Activated naive CD4-positive, alpha-beta T cell treated with anti-CD3 and anti-CD28 coated beads for 36 hours (primary cell): Measurements from ENCODE around the gene LYG2. TPM values are rescaled to one million over a fixed set of nuclear protein-coding genes. Genes with fewer than 3 reads are reported as not detected.
"Not testable (repeated sequence)": the region's sequence is repeated elsewhere in the genome, so short reads cannot be mapped to it uniquely, and the experiment has no call there.

ENCODE experiments used
- CTCF ChIA-PET: fragments of 350-600 bp; sonication (Branson Sonifier 250); formaldehyde crosslinking; loops from one replicate; lab custom pipeline; 2021; ENCODE audit warnings: antibody characterized with exemption; lab: Charles Lee
- DNase-seq: peaks from one replicate; pipeline ENCODE4 v3.0.0-alpha.2; 2020
- H3K27ac Mint-ChIP-seq: one replicate; pipeline ENCODE4 v1.8.0; 2021; ENCODE audit warnings: mild to moderate bottlenecking, mixed read lengths
- H3K27me3 Mint-ChIP-seq: one replicate; pipeline ENCODE4 v1.8.0; 2021; ENCODE audit warnings: low read depth, mixed read lengths
- H3K36me3 Mint-ChIP-seq: one replicate; pipeline ENCODE4 v1.8.0; 2021; ENCODE audit warnings: low read depth, mixed read lengths
- H3K4me1 Mint-ChIP-seq: one replicate; pipeline ENCODE4 v1.8.0; 2021; ENCODE audit warnings: low read depth, mixed read lengths
- H3K4me3 Mint-ChIP-seq: one replicate; pipeline ENCODE4 v1.8.0; 2021; ENCODE audit warnings: mild to moderate bottlenecking, moderate library complexity, mixed read lengths
- H3K9me3 Mint-ChIP-seq: one replicate; pipeline ENCODE4 v1.8.0; 2021; ENCODE audit warnings: mixed read lengths
- intact Hi-C: fragments of 100-400 bp; cut with micrococcal nuclease; formaldehyde crosslinking; loops from one replicate; pipeline ENCODE4 v1.15.1; 2023
- total RNA-seq, 2 experiments: library from RNA; stranded (reverse); gene quantifications; one replicate each; pipeline ENCODE4 v1.2.3, GENCODE V29; 2021

Gene LYG2
- not detected for total RNA-seq

DNA sequence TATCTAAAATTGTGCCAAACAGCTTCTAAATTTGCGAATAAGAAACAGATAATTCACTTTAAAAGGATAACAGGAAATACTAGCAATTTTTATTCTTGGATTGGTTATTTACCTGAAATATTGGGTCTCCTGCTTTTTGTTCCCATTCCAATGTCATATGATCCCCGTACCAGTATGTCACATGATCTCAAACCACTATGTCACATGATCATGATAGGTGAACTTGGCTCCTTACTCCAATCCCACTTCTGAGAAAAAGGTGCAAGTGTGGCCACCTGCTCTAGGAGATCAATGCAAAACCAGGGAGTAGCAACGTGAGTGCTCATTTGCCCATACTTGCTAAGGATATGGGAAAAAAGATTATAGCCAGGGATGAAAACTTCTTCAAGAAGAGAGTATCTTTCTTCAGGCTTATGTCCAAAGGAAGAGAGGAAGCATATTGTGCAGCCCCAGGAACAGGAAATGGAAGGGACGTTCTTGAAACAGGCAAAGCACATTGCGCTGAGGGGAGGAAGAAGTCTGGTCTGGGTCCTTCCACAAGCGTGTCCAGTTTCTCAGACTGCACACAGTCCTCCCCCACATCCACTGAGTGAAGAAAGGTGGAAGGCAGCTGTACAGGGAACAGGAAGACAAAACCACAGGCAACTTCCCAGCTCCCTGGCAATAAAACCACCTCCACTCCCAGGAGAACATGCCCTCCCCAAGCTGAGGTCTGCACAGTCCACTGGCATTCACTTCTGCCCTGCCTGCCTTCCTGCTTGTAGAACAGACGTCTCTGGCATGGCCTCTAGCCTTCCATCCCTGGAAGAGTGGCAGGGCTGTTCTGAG is at the start of gene LYG2:
LYG2 (minus strand) TSS at position 176 of the 828 bp plus-strand sequence. CDS start 1,406 bp downstream, outside the sequence.
- CTCF ChIA-PET, result no interaction called here
- Mint-ChIP-seq H3K36me3 (peaks cover 3% of the 10 kb centered on the region), H3K4me3 (no peak within 1 kb of the TSS), H3K27ac (no peak within 1 kb of the TSS), H3K27me3 (no peaks in the 10 kb centered on the region), H3K4me1 (no peaks in the 10 kb centered on the region), H3K9me3 (no peaks in the 10 kb centered on the region)
- intact Hi-C loops, result no loop called here
- DNase-seq, result no peak

- intact Hi-C loops, CTCF ChIA-PET: not testable (repeated sequence)
These were observed 45.6 kb upstream of the LYG2 start, which contains the start of gene LYG1 for GRCh38 chr2:99301097-99301496. Gene LYG1, minus strand, starts transcription at chr2:99301197. Its CDS starts 5,527 bp downstream, at chr2:99295670.

GRCh38 chr2:99299580-99299979 is 44.1 kb upstream of the LYG2 start:
- intact Hi-C loops, result no loop called here
- H3K27ac Mint-ChIP-seq, result no peak overlapping the region
- DNase-seq, result no peak
- H3K27me3 Mint-ChIP-seq, result no peaks in the 10 kb centered on the region
- H3K4me3 Mint-ChIP-seq, result no peak overlapping the region
- peaks cover 30% of the 10 kb centered on the region for H3K36me3 Mint-ChIP-seq
- CTCF ChIA-PET, result no interaction called here
- H3K4me1 Mint-ChIP-seq, result no peaks in the 10 kb centered on the region
- H3K9me3 Mint-ChIP-seq, result peaks cover 6% of the 10 kb centered on the region

More at GRCh38 chr2:99301097-99301496, 45.6 kb upstream of the LYG2 start, which contains the start of gene LYG1:
- not testable (repeated sequence) for H3K27me3 Mint-ChIP-seq, H3K27ac Mint-ChIP-seq, DNase-seq, H3K4me3 Mint-ChIP-seq, H3K9me3 Mint-ChIP-seq, H3K4me1 Mint-ChIP-seq
- H3K36me3 Mint-ChIP-seq, result peaks cover 30% of the 10 kb centered on the region

- no peaks in the 10 kb centered on the region for H3K27me3 Mint-ChIP-seq
- no peak for DNase-seq
- no peak overlapping the region for H3K4me3 Mint-ChIP-seq
- H3K27ac Mint-ChIP-seq, result no peak overlapping the region
- peaks cover 6% of the 10 kb centered on the region for H3K9me3 Mint-ChIP-seq
- intact Hi-C loops, result no loop called here
- no peaks in the 10 kb centered on the region for H3K4me1 Mint-ChIP-seq
- CTCF ChIA-PET, result no interaction called here
- H3K36me3 Mint-ChIP-seq, result peaks cover 22% of the 10 kb centered on the region
These were observed 42.5 kb upstream of the LYG2 start for GRCh38 chr2:99297994-99298393.

DNA sequence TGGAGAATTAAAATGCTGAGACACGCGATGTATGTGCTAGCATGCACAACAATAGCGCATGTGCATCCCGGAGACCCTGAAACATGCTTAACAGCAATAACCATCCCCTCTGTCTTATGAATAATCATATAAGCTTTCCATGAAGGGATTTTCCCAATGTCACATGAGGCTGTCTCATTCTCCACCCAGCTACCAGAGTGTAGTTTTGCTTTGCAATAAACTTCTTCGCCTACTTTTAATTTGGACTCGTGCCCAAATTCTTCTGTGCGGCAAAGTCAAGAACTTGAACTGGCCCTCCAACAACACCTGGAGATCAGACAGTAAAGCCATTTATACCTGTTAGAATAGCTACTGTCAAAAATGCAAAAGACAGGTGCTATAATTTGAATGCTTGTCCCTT is 30.1 kb upstream of the LYG2 start:
- H3K27ac Mint-ChIP-seq, result no peak overlapping the region
- no peak overlapping the region for H3K4me3 Mint-ChIP-seq
- CTCF ChIA-PET, result no interaction called here
- no peaks in the 10 kb centered on the region for H3K27me3 Mint-ChIP-seq
- H3K4me1 Mint-ChIP-seq, result no peaks in the 10 kb centered on the region
- intact Hi-C loops, result no loop called here
- H3K36me3 Mint-ChIP-seq, result peaks cover 5% of the 10 kb centered on the region
- H3K9me3 Mint-ChIP-seq, result no peaks in the 10 kb centered on the region
- DNase-seq, result no peak

DNA sequence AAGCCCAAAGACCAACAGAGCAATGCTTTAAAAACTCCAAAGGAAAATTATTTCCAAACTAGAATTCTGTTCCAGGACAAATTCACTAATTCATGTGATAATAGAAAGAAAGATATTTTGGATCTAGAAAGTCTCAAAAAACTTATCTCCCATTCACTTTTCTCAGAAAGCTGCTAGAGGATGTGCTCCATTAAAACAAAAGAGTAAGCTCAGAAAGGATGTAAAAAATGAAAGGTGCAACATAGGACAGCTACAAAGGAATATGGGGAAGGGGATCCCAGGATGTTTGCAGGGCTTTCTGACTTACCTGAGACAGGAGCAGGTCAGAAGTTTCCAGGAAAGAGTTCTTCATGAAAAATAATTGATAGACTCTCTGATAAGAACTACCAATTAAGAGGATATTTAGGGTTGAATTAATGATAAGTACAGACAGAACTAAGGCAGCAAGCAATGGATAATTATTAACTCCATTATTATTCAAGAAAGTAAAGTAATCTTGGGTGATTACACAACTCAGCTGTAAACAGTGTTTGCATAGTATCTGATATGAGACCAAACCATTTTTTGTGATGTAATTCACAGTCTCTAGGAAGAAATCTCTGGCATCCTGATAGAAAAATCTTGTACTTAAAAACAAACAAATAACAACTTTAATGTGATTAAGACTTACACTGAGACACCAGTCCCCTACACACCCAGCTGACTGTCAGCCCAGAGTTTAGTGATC is 24.7 kb upstream of the LYG2 start:
- Mint-ChIP-seq H3K9me3 (peaks cover 9% of the 10 kb centered on the region), H3K27me3 (no peaks in the 10 kb centered on the region), H3K4me1 (no peaks in the 10 kb centered on the region), H3K4me3 (no peak overlapping the region), H3K36me3 (peaks cover 21% of the 10 kb centered on the region), H3K27ac (no peak overlapping the region)
- no peak for DNase-seq
- intact Hi-C loops, result no loop called here
- CTCF ChIA-PET, result no interaction called here

- Mint-ChIP-seq H3K27me3 (no peaks in the 10 kb centered on the region), H3K27ac (no peak overlapping the region)
These were observed 23.4 kb upstream of the LYG2 start for GRCh38 chr2:99278793-99279291.

DNA sequence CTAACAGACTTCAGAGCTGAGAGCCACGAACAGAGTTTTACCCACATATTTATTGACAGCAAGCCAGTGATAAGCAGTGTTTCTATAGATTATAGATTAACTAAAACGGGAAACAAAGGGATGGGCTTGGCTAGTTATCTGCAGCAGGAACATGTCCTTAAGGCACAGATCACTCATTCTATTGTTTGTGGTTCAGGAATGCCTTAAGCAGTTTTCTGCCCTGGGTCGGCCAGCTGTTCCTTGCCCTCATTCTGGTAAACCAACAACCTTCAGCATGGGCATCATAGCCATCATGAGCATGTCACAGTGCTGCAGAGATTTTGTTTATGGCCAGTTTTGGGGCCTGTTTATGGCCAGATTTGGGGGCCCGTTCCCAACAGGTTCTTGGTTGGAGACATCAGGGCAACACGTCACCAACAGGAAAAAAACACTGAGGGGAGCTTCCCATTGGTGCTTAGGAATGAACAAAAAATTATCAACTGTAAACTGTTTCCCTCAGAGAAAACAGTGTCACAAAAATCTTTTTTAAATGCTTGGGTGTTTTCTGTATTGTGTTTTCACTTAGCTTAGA is 22.8 kb upstream of the LYG2 start:
- CTCF ChIA-PET, result interaction anchor here (0.6 kb wide), 1 partner anchor 90 kb away, joined by 4 read pairs; no protein-coding TSS in a partner anchor
- H3K4me3 Mint-ChIP-seq, H3K9me3 Mint-ChIP-seq, DNase-seq, intact Hi-C loops, H3K27me3 Mint-ChIP-seq, H3K4me1 Mint-ChIP-seq, H3K27ac Mint-ChIP-seq: not testable (repeated sequence)
- peaks cover 19% of the 10 kb centered on the region for H3K36me3 Mint-ChIP-seq

More at GRCh38 chr2:99278793-99279291, 23.4 kb upstream of the LYG2 start:
- no peaks in the 10 kb centered on the region for H3K4me1 Mint-ChIP-seq
- peaks cover 9% of the 10 kb centered on the region for H3K9me3 Mint-ChIP-seq
- no peak overlapping the region for H3K4me3 Mint-ChIP-seq
- H3K36me3 Mint-ChIP-seq, result peaks cover 21% of the 10 kb centered on the region
- CTCF ChIA-PET, result no interaction called here
- DNase-seq, result no peak
- intact Hi-C loops, result no loop called here

DNA sequence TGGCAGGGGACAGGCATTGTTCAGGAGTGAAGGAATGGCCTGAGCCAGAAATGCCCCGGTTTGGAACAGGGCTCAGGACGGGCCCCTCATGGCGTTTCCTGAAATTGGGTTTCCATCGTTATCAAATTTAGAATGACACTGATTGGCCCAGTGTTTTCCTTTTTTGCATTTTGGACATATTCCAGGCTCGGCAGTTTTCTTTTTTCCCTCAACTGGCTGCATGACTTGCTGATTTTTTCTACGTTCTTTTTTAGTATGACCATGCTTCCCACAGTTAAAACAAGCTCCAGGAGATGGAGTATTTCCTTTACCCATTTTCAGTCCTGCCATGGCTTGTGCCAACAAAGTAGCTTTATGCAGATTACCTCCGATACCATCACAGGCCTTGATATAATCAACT is 20.4 kb upstream of the LYG2 start:
- CTCF ChIA-PET, result no interaction called here
- Mint-ChIP-seq H3K36me3 (peaks cover 22% of the 10 kb centered on the region), H3K27me3 (no peaks in the 10 kb centered on the region), H3K4me3 (no peak overlapping the region), H3K27ac (no peak overlapping the region), H3K4me1 (no peaks in the 10 kb centered on the region), H3K9me3 (peaks cover 14% of the 10 kb centered on the region)
- intact Hi-C loops, result no loop called here
- DNase-seq, result no peak

- intact Hi-C loops, result no loop called here
- H3K27me3 Mint-ChIP-seq, result no peaks in the 10 kb centered on the region
- H3K4me3 Mint-ChIP-seq, result no peak overlapping the region
- H3K36me3 Mint-ChIP-seq, result peaks cover 5% of the 10 kb centered on the region
- no peaks in the 10 kb centered on the region for H3K9me3 Mint-ChIP-seq
- H3K27ac Mint-ChIP-seq, result no peak overlapping the region
- H3K4me1 Mint-ChIP-seq, result no peaks in the 10 kb centered on the region
- CTCF ChIA-PET, result no interaction called here
- DNase-seq, result no peak
These were observed 5.8 kb upstream of the LYG2 start for GRCh38 chr2:99261242-99261641.

- Mint-ChIP-seq H3K27me3 (no peaks in the 10 kb centered on the region), H3K4me1 (no peaks in the 10 kb centered on the region), H3K36me3 (peaks cover 5% of the 10 kb centered on the region), H3K9me3 (no peaks in the 10 kb centered on the region), H3K4me3 (no peak overlapping the region), H3K27ac (no peak overlapping the region)
- CTCF ChIA-PET, result no interaction called here
- DNase-seq, result no peak
- intact Hi-C loops, result no loop called here
These were observed 4.7 kb upstream of the LYG2 start for GRCh38 chr2:99260184-99260583.

GRCh38 chr2:99259465-99259864 is 4.0 kb upstream of the LYG2 start:
- CTCF ChIA-PET, result interaction anchor here (0.6 kb wide), 1 partner anchor 886 kb away, joined by 3 read pairs; no protein-coding TSS in a partner anchor
- no peaks in the 10 kb centered on the region for H3K9me3 Mint-ChIP-seq

More at GRCh38 chr2:99259465-99259864, 4.0 kb upstream of the LYG2 start:
- Mint-ChIP-seq H3K36me3 (peaks cover 5% of the 10 kb centered on the region), H3K4me1 (no peaks in the 10 kb centered on the region), H3K4me3 (no peak overlapping the region), H3K27me3 (no peaks in the 10 kb centered on the region), H3K27ac (no peak overlapping the region)
- DNase-seq, result no peak
- intact Hi-C loops, result no loop called here
